Measurements from ENCODE around the gene PTTG1IP. TPM values are rescaled to one million over a fixed set of nuclear protein-coding genes. Genes with fewer than 3 reads are reported as not detected.
A peak's percentile ranks its signal among the peaks of the same experiment; 100 is the strongest.

PTTG1IP gene
- 117 and 134 TPM in 2 replicates for total RNA-seq (2014; rRNA removed; shearing (Covaris generic))

GRCh38 chr21:44873356-44874239 lies at the start of gene PTTG1IP:
Gene PTTG1IP, minus strand, starts transcription at chr21:44873690. Its CDS starts 74 bp downstream, at chr21:44873616.
- H3K4me3 ChIP-seq (ENCODE audit: insufficient read depth, low read depth, low read length): peak within 1 kb of the TSS; percentile 95
- peaks cover 19% of the 10 kb centered on the region for H3K27me3 ChIP-seq (ENCODE audit: control insufficient read depth, insufficient read depth, low read length)
- DNase-seq: peak; percentile 100
- no peaks in the 10 kb centered on the region for H3K36me3 ChIP-seq (replicated peaks; ENCODE audit: control insufficient read depth, insufficient read depth, low read length)

DNA sequence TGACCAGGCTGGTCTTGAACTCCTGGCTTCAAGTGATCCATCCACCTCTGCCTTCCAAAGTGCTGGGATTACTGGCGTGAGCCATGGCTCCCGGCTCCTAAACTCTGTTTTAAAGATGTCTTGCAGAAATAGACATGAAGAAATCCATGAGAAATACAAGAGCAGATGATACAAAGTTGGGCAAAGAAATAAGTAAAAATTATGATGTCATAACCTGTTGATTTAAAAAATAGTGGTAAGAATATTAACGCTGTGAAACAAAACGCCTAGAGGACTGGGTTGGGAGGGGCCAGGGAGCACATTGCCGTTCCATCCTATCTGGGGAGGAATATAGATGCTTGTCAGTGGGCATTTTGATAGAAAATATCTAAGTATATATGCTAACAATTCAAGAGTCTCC lies 48.4 kb upstream of the PTTG1IP start:
- H3K27me3 ChIP-seq (ENCODE audit: control insufficient read depth, insufficient read depth, low read length): peaks cover 73% of the 10 kb centered on the region
- H3K4me3 ChIP-seq (ENCODE audit: insufficient read depth, low read depth, low read length): no peak overlapping the region
- no peak for DNase-seq
- no peaks in the 10 kb centered on the region for H3K36me3 ChIP-seq (replicated peaks; ENCODE audit: control insufficient read depth, insufficient read depth, low read length)

DNA sequence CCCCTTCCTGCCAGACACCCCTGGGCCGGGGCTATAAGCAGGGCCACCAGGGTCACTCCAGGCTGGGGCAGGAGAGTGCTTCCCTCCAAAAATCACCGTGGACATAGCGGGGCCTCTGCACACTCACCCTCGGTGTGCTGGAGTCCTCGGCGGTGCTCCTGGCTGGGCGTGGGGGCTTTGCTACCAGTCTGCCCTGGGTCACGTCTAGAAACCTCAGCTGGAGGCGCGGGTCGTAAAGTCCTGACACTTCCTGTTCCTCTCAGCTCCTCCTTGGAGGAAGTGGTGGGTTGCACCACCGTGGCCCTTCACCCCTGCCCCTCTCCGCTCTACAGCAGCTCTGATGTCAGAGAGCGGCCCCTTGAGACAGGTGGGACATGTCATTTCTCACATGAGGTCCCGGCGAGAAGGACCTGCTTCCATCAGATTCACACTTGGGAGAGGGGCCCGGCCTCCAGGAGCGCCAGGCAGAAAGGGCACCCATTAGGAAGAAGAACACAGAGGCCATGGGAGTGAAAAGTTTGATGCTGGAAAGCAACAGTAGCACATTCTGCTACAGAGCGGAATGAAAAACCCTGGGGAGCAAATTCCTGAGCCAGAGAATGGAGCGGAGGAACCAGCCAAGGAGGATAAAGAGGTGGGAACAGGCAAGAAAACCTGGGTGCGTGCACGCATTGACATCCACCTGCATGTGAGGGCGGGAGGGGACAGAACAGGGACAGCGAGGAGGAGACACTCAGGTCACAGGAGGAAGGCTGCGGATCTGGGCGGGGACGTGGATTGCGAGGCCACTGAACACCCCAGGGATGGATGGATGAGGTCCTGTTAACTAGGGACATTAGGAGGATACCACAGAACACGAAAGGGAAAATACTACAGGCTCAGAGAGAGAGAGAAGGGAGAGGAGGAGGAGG lies 47.5 kb upstream of the PTTG1IP start, which contains the start of gene ITGB2:
Gene ITGB2, minus strand, starts transcription at position 206 of the 911 bp plus-strand sequence. CDS start 10,117 bp downstream, outside the sequence.
- no peaks in the 10 kb centered on the region for H3K36me3 ChIP-seq (replicated peaks; ENCODE audit: control insufficient read depth, insufficient read depth, low read length)
- H3K27me3 ChIP-seq (ENCODE audit: control insufficient read depth, insufficient read depth, low read length): peaks cover 64% of the 10 kb centered on the region
- DNase-seq: no peak
- no peak within 1 kb of the TSS; the same call in 1 of the 2 replicates for H3K4me3 ChIP-seq (ENCODE audit: insufficient read depth, low read depth, low read length)

DNA sequence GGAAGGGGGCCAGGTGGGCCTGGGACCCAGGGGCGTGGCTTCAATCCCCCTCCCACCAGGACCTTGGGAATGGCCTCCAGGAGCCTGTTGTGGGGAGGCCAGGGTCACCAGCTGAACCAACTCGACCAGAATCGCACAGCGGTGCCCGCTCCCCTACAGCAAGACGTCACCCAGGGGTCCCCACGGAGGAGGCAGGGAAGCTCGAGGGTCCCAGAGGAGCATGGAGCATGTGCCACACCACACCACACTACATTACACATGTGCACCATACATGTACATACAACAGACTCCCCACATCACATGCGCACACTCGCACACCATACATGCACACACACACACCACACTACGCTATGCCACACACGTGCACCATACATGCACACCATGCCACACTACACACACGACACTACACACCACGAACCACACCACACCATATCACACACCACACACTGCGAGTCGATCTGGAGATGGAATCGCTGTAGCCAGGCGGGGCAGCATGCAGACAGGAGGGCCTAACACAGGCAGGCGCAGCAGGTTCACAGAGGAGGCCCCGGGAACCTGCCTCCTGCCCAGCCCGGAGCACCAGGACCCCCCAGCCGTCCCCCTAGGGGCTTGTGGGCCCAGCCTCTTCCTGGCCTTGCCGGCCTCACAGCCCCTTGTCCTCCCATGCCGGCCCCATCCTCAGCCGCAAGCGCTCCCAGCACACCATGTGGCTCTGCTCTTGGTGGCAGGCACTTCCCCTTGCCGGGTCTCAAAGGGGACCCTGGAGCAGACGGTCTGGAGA lies 46.6 kb upstream of the PTTG1IP start:
- Histone ChIP-seq H3K36me3 (replicated peaks; ENCODE audit: control insufficient read depth, insufficient read depth, low read length) (no peaks in the 10 kb centered on the region), H3K4me3 (ENCODE audit: insufficient read depth, low read depth, low read length) (no peak overlapping the region; the same call in 1 of the 2 replicates), H3K27me3 (ENCODE audit: control insufficient read depth, insufficient read depth, low read length) (peaks cover 64% of the 10 kb centered on the region)
- DNase-seq: no peak

DNA sequence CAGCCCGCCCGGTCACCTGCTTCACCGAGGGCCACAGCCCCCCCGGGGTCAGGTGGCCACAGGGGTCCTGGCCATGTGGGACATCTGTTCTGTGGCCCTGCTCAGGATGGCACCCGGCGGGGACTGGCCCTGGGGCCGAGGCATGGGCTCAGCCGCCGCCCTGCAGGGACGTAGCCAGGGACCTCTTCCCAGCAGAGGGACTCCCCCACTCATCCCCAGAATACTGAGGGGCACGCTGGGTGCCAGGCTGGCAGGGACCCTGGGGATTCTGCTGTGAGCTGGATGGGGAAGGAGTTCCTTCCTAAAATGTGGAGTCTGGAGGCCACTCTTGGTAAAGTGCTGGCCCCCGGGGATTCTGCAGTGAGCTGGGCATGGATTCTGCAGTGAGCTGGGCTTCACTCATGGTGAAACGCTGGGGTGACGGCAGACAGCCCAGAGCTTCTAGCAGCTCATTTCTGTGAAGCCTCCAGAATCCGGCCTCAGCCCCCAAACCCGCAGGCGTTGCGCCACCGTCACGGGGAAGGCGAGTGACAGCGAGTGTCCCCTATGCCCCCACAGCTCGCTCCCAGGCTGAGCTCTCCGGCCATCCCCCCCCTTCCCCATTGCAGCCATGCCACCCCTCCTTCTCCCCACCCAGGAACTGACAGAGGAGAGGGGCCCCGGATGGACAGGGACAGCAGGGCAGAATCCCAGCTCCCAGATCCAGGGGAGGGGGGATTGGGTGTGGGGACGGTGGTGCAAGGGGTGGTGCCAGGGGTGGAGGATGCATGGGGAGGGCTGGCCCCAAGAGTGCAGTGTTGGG lies 45.8 kb upstream of the PTTG1IP start:
- Histone ChIP-seq H3K36me3 (replicated peaks; ENCODE audit: control insufficient read depth, insufficient read depth, low read length) (no peaks in the 10 kb centered on the region), H3K27me3 (ENCODE audit: control insufficient read depth, insufficient read depth, low read length) (peaks cover 59% of the 10 kb centered on the region), H3K4me3 (ENCODE audit: insufficient read depth, low read depth, low read length) (peak overlapping the region; percentile 32; the same call in 1 of the 2 replicates)
- peak; percentile 79 for DNase-seq

- Histone ChIP-seq H3K4me3 (ENCODE audit: insufficient read depth, low read depth, low read length) (peak overlapping the region; percentile 32), H3K27me3 (ENCODE audit: control insufficient read depth, insufficient read depth, low read length) (peaks cover 56% of the 10 kb centered on the region), H3K36me3 (replicated peaks; ENCODE audit: control insufficient read depth, insufficient read depth, low read length) (no peaks in the 10 kb centered on the region)
- DNase-seq: peak; percentile 87
Observed at GRCh38 chr21:44918581-44919033, 45.1 kb upstream of the PTTG1IP start.

DNA sequence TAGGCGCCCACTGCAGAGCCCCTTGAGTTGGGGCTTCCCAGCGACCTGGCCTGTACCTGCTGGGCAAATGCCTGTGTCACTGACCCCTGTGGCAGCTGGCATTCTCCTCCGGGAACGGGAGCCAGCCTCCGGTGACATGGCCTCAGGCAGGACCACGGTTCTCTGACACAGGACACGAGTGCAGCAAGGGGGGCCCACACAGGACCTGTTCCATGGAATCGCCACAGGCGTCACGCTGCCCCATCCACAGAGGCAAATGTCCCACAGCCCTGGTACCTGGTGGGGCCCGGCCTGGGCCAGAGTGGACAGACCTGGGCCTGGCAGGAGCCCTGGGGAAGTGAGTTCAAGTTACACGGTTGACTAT lies 44.6 kb upstream of the PTTG1IP start:
- H3K4me3 ChIP-seq (ENCODE audit: insufficient read depth, low read depth, low read length): no peak overlapping the region
- H3K36me3 ChIP-seq (replicated peaks; ENCODE audit: control insufficient read depth, insufficient read depth, low read length): no peaks in the 10 kb centered on the region
- H3K27me3 ChIP-seq (ENCODE audit: control insufficient read depth, insufficient read depth, low read length): peaks cover 52% of the 10 kb centered on the region
- DNase-seq: no peak

DNA sequence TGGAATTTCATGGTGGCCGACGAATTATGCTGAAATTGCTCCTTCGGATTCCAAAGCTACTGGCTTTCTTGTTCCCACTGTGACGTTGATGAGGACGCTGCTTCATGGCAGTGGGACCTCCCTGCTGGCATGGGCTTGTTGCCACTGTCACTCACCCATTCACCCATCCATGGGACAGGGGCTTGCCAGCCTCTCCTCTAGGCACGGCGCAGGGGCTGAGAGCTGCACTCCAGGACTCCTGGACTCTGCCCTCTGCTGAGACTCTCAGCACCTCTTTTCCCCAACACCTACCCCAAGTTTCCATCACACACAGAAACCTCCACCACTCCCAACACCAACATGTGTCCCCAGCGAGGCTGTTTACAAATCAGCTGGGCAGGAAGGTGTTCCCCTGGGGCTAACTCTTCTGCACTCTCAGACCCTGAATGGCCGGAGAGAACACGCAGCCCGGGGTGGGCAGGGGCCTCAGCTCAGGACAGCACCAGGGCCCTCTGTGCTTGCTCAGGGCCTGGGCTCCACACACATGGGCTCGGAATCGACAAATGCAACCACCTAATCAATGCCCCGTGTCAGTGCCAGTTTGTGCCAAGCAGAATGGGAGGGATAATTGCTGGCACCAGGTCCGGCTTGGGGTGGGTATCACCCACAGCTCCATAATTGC lies 44.1 kb upstream of the PTTG1IP start:
- H3K27me3 ChIP-seq (ENCODE audit: control insufficient read depth, insufficient read depth, low read length): peaks cover 49% of the 10 kb centered on the region
- DNase-seq: no peak
- no peaks in the 10 kb centered on the region for H3K36me3 ChIP-seq (replicated peaks; ENCODE audit: control insufficient read depth, insufficient read depth, low read length)
- no peak overlapping the region for H3K4me3 ChIP-seq (ENCODE audit: insufficient read depth, low read depth, low read length)

- H3K36me3 ChIP-seq (replicated peaks; ENCODE audit: control insufficient read depth, insufficient read depth, low read length): no peaks in the 10 kb centered on the region
- peaks cover 43% of the 10 kb centered on the region for H3K27me3 ChIP-seq (ENCODE audit: control insufficient read depth, insufficient read depth, low read length)
- DNase-seq: no peak
- no peak overlapping the region for H3K4me3 ChIP-seq (ENCODE audit: insufficient read depth, low read depth, low read length)
Observed at GRCh38 chr21:44916965-44917364, 43.5 kb upstream of the PTTG1IP start.

GRCh38 chr21:44914176-44914874 lies 40.8 kb upstream of the PTTG1IP start:
- Histone ChIP-seq H3K4me3 (ENCODE audit: insufficient read depth, low read depth, low read length) (no peak overlapping the region), H3K36me3 (replicated peaks; ENCODE audit: control insufficient read depth, insufficient read depth, low read length) (no peaks in the 10 kb centered on the region), H3K27me3 (ENCODE audit: control insufficient read depth, insufficient read depth, low read length) (peaks cover 19% of the 10 kb centered on the region)
- no peak for DNase-seq

GRCh38 chr21:44913425-44914175 lies 40.1 kb upstream of the PTTG1IP start:
- Histone ChIP-seq H3K36me3 (replicated peaks; ENCODE audit: control insufficient read depth, insufficient read depth, low read length) (no peaks in the 10 kb centered on the region), H3K27me3 (ENCODE audit: control insufficient read depth, insufficient read depth, low read length) (peaks cover 15% of the 10 kb centered on the region), H3K4me3 (ENCODE audit: insufficient read depth, low read depth, low read length) (no peak overlapping the region)
- no peak for DNase-seq
